Measurements from ENCODE around the gene CCL18.
"Not testable (repeated sequence)": the region's sequence is repeated elsewhere in the genome, so short reads cannot be mapped to it uniquely, and the experiment has no call there.

The CCL18 gene

GRCh38 chr17:36104246-36104645 is 40.2 kb downstream of the CCL18 start:
- not testable (repeated sequence) for DNase-seq

GRCh38 chr17:36104701-36105181 is 40.7 kb downstream of the CCL18 start:
- DNase-seq = no peak

GRCh38 chr17:36105781-36106492 is 41.9 kb downstream of the CCL18 start:
- DNase-seq = no peak

GRCh38 chr17:36106493-36106835 is 42.4 kb downstream of the CCL18 start:
- no peak for DNase-seq

- DNase-seq = no peak
These were observed 43.6 kb downstream of the CCL18 start for GRCh38 chr17:36107660-36108059.

GRCh38 chr17:36108265-36108664 is 44.2 kb downstream of the CCL18 start:
- DNase-seq = not testable (repeated sequence)

- no peak for DNase-seq
These were observed 47.0 kb downstream of the CCL18 start for GRCh38 chr17:36111068-36111490.

- no peak for DNase-seq
These were observed 48.5 kb downstream of the CCL18 start for GRCh38 chr17:36112572-36112971.

- DNase-seq = not testable (repeated sequence)
These were observed 49.1 kb downstream of the CCL18 start for GRCh38 chr17:36113131-36113530.

GRCh38 chr17:36114971-36115648 is 51.0 kb downstream of the CCL18 start:
- not testable (repeated sequence) for DNase-seq

GRCh38 chr17:36115649-36115977 is 51.5 kb downstream of the CCL18 start:
- not testable (repeated sequence) for DNase-seq

- DNase-seq = no peak
These were observed 53.7 kb downstream of the CCL18 start for GRCh38 chr17:36117505-36118382.

- no peak for DNase-seq
These were observed 54.6 kb downstream of the CCL18 start for GRCh38 chr17:36118477-36119353.

- no peak for DNase-seq
These were observed 56.1 kb downstream of the CCL18 start for GRCh38 chr17:36120221-36120620.

- DNase-seq = not testable (repeated sequence)
These were observed 57.0 kb downstream of the CCL18 start for GRCh38 chr17:36121099-36121498.
